Nucleus accumbens (tissue), 56 donors: ENCODE data around the gene FGFRL1.
A peak's percentile ranks its signal among the peaks of the same experiment; 100 is the strongest.

Experiments used
- DNase-seq, 56 donors: peaks; one replicate each; lab custom pipeline; 2025; lab: John Stamatoyannopoulos, UW

FGFRL1 gene

GRCh38 chr4:1004071-1004418 is 7.4 kb upstream of the FGFRL1 start:
- DNase-seq, result no peak

DNA sequence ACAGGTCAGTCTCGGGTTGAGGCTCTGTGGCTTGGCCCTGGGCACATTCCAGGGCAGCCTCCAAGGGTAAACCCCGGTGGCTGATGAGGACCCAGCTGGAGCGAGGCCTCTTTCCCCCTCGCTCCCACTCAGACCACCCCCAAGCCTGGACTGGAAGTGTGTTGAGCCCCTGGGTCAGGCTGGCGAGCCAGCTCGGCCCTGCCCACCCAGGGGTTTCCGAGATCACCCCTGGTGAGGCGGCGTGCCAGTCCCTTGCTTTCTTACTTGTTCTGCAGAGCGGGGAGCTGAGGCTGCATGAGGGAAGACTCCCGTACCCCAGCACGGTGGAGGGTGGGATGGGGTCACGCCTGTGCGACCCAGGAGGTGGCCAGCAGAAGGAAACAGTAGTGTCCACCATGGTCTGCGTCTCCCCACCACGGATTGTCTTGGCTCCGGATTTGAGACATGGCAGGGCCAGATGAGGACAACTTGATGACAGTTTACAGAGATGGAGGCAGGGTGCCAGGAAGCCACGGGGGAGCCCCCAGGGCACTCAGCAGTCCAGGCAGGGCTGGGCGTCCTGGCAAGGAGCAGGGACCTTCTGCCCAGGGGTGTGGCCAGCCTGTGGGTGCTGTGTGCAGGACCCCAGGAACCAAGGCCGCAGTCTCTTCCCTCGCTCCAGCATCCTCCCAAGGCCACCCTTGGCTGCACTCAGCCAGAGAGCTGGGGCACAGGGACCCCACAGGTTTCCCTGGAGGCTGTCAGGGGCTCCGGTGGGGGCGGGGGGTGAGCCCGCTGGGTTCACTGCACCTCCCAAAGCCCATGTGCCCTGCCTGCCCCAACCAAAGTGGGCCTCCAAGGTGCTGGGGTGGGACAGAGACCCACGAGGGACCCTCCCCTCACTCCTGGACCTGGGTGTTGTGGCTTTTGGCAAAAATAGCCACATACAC is 6.6 kb upstream of the FGFRL1 start:
- DNase-seq, result no peak

- DNase-seq, result no peak
These were observed 4.6 kb upstream of the FGFRL1 start for GRCh38 chr4:1006856-1007255.

GRCh38 chr4:1008840-1009541 is 2.4 kb upstream of the FGFRL1 start:
- DNase-seq, result peak in 3 of 56 donors; percentile 42 to 59 (median 51)

GRCh38 chr4:1009542-1010394 is 1.7 kb upstream of the FGFRL1 start:
- peak in 46 of 56 donors; percentile 12 to 83 (median 56) for DNase-seq

GRCh38 chr4:1010395-1011021 is 918 bp upstream of the FGFRL1 start:
- peak in 5 of 56 donors; percentile 12 to 52 (median 20) for DNase-seq

DNA sequence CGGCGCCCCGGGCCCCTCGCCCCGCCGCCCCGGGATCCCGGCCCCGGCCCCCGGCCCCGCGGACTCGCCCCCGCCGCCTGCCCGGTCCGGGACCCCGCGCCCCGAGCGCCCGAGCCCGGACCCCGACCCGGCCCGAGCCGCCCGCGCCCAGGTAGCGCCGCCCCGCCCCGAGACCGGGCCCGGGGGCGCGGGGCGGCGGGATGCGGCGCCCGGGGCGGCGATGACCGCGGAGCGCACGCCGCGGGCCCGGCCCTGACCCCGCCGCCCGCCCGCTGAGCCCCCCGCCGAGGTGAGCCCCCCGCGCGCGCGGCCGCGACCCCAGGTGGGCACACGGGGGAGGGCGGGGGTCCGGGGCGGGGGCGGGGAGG is 224 bp downstream of the FGFRL1 start:
- DNase-seq, result no peak

DNA sequence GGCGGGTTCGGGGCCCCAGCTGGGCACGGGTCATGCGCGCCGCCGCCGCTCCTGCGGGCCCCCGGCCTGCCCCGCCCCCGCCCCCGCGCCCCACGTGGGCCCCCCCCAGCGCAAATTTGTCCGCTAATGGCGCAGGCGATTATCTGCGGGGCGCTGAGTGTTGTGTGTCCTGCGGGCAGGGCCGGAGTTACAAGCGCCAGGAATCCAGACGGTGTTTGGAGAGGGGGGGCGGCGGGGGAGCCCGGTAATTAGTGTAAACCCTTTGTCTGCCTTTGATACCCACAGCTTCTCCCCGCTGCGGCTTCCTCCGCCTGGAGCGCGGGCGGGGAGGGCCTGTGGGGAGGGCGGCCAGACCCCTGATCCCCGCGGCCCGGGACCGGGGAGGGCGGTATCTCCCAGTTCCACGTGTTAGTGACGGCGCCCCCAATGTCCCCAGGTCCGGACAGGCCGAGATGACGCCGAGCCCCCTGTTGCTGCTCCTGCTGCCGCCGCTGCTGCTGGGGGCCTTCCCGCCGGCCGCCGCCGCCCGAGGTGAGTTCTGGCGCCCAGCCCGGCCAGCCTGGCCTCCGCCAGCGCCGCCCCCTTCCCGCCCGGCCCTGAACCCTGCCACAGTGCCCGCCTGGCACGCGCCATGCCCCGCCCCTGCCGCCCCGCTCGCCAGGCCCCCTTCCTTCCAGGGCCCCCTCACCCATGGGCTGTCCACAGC is 761 bp downstream of the FGFRL1 start:
- DNase-seq, result peak in 4 of 56 donors; percentile 16 to 39 (median 30)

DNA sequence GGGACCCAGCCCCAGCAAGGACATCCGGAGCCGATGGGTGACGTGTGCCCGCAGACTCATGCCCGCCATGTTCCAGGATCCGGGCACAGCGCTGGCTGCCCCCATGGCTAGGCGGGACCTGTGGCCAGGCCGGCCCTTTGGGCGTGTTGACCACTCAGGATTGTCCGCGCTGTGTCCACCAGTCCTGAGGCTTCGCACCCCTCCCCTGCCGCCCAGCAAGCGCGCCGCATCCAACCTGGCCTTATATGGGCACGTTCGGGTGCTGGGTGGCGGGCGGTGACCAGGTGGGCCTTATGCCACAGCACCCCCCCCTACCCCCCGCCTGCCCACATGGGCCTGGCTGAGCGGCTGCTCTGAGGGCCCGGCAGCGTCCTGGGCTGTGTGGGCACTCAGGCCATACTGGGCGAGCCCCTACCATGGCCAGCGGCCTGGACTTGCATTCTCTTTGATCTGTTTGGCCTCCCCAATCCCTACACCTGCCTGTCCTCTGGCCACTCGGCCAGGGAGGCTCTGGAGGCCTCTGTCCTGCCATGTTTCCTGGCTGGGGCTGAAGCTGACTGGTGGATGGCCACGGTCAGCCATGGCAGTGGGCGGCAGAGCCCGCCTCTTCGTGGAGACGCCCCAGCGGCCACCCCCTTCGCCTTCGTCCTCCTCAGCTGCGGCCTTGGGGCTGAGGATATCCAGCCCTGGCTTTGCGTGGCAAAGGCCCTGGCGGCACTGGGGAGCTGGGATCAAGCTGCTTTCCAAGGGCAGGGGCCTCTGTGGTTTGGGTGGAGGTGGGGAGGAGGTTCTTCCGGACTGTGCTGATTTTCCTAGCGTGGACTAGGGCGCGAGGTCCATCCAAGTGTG is 2.0 kb downstream of the FGFRL1 start:
- no peak for DNase-seq

- DNase-seq, result peak in 54 of 56 donors; percentile 22 to 89 (median 78)
These were observed 3.1 kb downstream of the FGFRL1 start for GRCh38 chr4:1014291-1015167.

- peak in 14 of 56 donors; percentile 42 to 73 (median 62) for DNase-seq
These were observed 3.8 kb downstream of the FGFRL1 start for GRCh38 chr4:1015179-1015578.

GRCh38 chr4:1015746-1016145 is 4.3 kb downstream of the FGFRL1 start:
- DNase-seq, result no peak

GRCh38 chr4:1017211-1017610 is 5.8 kb downstream of the FGFRL1 start:
- no peak for DNase-seq

GRCh38 chr4:1017706-1018105 is 6.3 kb downstream of the FGFRL1 start:
- DNase-seq, result no peak

DNA sequence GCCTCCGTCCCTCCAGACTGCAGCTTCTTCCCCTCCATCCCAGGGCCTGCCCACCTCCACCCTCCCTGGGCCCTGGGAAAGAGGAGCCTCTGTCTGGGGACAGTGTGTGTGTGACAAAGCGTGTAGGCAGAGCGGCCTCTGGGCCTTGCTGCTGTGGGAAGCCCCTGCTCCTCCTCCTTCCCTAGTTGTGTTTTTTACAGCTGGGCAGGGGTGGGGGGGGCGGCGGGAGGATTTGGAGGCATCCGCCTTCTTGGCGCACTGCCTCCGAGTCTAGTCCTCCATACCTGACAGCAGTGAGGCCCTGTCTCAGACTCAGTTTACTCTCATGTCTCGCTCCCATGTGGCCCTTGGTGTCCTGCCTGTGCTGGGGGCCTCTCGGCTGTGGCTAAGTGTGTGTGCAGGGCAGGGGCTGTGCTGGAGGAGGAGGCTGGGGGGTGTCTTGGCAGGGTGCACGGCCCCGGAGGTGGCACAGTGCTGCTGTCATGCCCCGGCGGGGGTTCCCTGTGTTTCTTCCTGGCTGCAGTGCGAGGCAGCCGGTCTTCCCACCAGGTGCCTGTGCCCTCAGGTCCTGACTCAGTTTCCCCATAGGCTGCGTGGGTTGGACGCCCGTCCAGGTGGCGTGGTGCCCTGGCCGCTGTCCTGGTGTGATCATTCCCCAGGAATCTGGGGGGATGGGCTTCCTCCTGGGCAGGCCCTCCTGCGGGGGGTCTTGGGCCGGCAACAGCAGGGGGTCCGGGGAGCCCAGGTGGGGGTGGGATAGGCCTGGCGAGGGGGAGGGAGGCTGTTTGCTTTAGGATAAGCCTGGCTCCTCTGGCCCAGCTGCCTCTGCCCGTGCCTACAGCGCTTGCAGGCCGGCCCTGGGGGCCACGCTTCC is 7.0 kb downstream of the FGFRL1 start:
- DNase-seq, result no peak

GRCh38 chr4:1019320-1019719 is 7.9 kb downstream of the FGFRL1 start:
- no peak for DNase-seq
